Measurements from ENCODE around the gene DDR1.
"Not testable (repeated sequence)": the region's sequence is repeated elsewhere in the genome, so short reads cannot be mapped to it uniquely, and the experiment has no call there.

The DDR1 gene

DNA sequence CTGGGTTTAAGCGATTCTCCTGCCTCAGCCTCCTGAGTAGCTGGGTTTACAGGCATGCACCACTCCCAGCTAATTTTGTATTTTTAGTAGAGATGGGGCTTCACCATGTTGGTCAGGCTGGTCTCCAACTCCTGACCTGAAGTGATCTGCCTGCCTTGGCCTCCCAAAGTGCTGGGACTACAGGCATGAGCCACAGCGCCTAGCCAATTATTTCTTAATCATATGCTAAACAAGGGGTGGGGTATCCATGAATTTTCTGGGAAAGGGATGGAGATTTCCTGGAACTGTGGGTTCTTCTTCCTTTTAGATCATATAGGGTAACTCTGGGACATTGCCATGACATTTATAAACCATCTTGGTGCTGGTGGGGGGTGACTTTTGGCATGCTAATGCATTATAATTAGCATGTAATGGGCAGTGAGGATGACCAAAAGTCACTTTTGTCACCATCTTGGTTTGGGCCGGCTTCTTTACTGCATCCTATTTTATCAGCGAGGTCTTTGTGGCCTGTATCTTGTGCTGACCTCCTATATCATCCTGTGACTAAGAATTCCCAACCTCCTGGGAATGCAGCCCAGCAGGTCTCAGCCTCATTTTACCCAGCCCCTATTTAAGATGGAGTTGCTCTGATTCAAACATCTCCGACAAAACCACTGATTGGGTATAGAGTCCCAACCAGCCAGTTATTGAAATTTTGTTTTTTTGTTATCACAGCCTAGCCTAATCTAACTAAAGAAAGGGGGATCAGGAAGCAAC, 29.9 kb upstream of the DDR1 start:
- no peak for DNase-seq (ENCODE audit: low read depth in 2 of 2)

DNA sequence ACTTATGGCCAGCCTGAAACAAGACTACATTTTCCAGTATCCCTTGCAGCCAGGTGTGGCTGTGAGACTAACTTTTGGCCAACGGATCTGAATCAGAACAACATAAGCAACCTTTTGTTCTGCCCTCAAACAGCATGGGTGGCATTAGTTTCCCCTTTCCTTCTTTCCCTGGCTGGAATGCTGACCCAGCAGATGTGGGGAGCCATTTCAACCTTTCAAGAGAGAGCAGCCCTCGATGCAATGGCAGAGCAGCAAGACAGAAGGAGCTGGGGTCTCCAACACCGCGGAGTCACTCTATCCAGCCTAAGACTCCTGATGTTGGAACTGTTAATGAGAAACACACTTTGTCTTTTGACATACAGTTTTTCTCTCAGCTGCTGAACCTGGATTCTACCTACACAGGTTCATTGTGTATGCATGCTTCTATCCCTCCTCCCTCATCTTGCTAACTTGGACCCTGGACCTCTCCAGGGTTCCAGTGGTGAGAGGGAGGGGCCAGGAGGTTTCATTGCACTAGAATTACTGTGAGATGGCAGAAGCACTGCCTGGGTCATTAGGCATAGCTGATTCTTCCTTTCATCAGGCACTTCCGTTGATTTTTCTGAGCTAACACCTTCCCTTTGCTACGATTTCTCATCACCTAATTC, 28.8 kb upstream of the DDR1 start:
- no peak for DNase-seq (ENCODE audit: low read depth in 2 of 2)

DNA sequence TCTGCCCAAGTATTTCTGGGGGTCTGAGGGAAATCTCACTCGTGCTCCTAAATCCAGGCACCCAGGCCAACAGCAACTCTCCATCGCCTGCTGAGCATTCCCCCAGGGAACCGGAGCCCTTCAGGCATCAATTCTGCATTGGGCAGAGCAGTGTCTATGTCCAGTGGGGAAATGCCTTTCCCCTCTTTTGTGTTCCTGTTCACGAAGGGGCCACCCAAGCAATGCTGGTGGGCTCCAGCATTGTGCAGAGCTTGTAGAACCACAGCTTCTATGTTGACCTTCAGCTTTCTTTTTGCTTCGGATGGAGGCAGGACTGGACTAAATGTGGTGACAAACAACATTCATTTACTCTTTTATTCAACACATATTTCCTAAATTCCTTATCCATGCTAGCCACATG, 27.2 kb upstream of the DDR1 start:
- no peak for DNase-seq (ENCODE audit: low read depth in 2 of 2)

DNA sequence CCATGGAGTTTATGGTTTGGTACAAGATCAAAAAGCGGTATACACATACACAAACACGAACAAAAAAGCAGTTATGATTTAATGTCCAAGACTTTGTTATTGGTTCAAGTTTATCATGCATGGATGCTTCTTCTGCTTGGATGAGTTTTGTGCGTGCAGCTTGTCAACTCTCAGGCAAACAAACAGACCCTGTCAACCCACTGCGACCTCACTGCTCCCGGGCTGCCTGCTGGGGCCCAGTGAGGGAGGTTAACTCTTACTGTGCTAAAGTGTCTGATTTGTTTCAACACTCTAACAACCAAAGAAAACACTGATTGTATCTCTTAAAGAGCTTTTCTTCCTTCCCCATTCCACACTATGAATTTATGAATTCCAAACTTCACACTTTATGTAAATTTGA, 26.8 kb upstream of the DDR1 start:
- no peak for DNase-seq (ENCODE audit: low read depth in 2 of 2)

DNA sequence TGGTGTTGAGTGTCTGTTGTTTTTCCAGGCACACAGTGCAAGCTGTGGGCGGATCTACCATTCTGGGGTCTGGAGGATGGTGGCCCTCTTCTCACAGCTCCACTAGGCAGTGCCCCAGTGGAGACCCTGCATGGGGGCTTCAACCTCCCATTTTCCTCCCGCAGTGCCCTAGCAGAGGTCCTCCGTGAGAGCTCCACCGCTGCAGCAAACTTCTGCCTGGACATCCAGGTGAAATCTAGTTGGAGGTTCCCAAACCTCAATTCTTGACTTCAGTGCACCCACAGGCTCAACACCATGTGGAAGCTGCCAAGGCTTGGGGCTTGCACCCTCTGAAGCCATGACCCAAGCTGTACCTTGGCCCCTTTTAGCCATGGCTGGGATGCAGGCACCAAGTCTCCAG, 24.6 kb upstream of the DDR1 start:
- DNase-seq (ENCODE audit: low read depth in 2 of 2) = not testable (repeated sequence)

DNA sequence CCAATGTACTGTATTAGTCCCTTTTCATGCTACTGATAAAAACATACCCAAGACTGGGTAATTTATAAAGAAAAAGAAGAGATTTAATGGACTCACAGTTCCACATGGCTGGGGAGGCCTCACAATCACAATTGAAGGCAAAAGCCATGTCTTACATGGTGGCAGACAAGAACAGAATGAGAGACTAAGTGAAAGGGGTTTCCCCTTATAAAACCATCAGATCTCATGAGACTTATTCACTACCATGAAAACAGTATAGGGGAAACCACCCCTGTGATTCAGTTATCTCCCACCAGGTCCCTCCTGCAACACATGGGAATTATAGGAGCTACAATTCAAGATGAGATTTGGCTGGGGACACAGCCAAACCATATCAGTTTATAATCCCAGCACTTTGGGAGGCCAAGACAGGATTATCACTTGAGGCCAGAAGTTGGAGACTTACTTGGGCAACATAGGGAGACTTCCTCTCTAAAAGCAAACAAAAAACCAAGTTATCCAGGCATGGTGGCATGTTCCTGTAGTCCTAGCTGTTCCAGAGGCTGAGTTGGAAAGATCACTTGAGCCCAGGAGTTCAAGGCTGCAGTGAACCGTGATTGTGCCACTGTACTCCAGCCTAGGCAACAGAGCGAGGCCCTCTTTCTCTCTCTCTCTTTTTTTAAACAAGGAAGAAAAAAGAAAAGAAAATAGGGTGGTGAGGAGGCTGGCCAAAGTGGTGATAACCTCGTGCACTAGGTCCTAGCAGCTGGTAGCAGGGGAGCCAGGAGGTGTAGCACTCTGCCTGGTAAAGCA, 22.9 kb upstream of the DDR1 start:
- DNase-seq (ENCODE audit: low read depth in 2 of 2) = no peak

DNA sequence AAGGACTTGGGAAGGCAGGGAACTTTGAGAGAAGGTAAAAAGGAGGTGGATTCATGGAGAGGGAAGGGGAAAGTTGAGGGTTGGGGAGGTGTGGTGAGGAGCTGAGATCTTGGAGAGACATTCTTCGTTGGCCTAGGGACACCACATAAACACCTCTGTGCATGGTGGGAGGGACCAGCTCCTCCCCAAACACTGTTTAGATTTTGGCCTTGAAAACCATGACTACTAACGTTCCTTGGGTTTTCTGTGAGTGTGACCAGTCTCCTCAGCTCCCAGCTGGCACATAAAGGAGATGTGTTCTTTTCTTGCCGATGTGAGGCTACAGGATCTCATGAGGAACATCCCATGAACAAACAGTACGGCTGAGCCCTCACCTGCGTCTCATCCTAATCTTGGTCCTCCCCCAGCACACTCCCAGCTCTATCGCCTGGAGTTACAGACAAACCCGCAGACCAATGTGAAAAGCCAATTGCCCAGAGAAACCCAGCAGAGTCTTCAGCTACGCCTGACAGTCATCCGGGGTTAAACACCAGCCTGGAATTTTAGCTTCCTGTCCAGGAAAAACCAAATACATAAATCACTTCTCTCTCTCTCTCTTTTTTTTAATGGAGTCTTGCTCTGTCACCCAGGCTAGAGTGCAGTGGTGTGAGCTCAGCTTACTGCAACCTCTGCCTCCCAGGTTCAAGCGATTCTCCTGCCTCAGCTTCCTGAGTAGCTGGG, 22.0 kb upstream of the DDR1 start:
- no peak for DNase-seq (ENCODE audit: low read depth in 2 of 2)

DNA sequence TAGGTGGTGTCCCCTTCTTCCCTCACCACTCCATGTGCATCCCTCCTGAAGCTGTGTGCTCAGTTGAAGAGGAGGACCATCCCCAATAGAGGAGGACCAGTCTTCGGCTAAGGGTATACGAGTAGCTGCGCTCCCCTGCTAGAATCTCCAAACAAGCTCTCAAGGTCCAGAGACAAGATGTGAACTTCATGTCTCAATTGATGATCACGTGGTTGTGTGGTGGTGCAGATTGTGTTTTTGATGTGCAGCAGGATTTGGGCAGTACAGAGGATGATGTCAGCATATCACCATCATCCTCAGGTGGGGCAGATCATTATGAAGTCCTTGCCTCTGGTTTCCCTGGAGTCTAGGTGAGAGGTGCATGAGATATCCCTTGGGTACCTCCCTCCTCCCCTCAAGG, 20.0 kb upstream of the DDR1 start:
- no peak for DNase-seq (ENCODE audit: low read depth in 2 of 2)

DNA sequence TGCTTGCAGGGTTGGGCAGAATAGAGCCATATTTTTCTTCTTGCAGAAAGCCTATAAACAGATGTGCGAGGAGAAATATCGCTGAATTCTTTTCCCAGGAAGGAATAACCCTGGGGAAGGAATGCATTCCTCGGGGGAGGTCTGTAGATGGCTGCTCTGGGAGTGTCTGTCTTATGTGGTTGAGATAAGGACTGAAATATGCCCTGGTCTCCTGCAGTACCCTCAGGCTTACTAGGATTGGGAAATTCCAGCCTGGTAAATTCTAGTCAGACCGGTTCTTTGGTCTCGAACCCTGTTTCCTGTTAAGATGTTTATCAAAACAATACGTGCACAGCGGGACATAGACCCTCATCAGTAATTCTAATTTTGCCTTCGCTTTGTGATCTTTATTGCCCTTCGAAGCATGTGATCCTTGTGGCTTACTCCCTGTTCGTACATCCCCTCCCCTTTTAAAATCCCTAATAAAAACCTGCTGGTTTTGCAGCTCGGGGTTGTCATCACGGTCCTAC, 15.0 kb upstream of the DDR1 start:
- not testable (repeated sequence) for DNase-seq (ENCODE audit: low read depth in 2 of 2)

DNA sequence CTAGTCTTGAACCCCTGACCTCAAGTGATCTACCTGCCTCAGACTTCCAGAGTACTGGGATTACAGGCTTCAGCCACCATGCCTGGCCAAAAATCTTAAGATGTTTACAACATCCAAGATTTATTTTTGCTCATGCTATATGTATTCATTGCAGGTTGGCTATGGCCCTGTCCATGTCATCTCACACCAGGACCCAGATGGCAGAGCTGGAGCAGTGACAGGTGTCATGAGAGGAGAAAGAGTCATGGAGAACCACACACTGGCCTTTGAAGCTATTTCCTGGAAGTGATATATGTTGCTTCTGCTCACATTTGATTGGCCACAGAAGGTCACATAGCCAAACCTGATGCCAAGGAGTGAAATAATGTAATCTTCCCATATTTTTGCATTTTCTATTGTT, 13.8 kb upstream of the DDR1 start:
- DNase-seq (ENCODE audit: low read depth in 2 of 2) = no peak

DNA sequence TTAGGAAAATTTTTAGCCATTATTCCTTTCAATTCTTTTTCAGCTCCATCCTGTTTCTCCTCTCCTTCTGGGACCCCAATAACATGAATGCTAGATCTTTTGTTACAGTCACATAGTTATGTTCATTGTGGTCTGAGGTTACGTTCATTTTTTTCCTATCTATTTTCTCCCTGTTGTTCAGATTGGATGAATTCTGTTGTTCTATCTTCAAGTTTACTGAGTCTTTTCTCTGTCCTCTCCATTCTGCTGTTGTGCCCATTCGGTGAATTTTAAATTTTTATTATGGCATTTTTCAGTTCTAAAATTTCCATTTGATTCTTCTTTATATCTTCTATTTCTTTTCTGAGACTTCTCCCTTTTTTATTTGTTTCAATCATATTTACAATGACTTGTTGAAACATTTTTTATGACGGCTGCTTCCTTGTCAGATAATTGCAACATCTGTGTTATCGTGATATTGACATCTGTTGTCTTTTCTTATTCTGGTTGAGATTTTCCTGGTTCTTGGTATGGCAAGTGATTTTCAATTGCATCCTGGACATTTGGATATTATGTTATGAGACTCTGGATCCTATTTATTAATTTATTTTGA, 12.6 kb upstream of the DDR1 start:
- no peak for DNase-seq (ENCODE audit: low read depth in 2 of 2)

DNA sequence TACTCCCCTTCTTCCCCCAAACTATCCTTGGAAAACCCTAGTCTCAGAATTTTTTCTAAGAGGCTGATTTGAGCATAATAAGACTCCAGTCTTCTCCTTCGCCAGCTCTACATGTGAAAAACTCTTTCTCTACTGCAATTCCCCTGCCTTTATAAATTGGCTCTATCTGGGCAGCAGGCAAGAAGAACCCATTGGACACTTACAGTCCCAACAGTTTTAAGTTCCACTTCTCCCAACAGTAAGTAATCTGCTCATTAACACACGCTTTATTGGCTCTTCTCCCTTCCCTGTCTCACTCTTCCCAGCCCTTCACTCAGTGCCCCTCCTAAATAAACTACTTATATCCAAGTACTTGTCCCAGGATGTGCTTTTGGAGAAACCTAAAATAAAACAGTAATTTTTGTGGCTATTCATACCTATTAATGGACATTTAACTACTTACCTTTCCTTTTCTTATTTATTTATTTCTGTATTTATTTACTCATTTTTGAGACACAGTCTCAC, 11.1 kb upstream of the DDR1 start:
- no peak for DNase-seq (ENCODE audit: low read depth in 2 of 2)

DNA sequence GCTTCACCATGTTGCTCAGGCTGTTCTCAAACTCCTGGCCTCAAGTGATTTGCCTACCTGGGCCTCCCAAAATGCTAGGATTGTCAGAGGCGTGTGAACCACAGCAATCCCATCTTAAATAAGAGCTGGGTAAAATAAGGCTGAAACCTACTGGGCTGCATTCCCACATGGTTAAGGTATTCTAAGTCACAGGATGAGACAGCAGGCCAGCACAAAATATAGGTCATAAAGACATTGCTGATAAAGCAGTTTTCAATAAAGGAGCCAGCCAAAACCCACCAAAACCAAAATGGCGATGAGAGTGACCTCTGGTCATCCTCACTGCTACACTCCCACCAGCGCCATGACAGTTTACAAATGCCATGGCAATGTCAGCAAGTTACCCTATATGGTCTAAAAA, 10.5 kb upstream of the DDR1 start:
- DNase-seq (ENCODE audit: low read depth in 2 of 2) = not testable (repeated sequence)

DNA sequence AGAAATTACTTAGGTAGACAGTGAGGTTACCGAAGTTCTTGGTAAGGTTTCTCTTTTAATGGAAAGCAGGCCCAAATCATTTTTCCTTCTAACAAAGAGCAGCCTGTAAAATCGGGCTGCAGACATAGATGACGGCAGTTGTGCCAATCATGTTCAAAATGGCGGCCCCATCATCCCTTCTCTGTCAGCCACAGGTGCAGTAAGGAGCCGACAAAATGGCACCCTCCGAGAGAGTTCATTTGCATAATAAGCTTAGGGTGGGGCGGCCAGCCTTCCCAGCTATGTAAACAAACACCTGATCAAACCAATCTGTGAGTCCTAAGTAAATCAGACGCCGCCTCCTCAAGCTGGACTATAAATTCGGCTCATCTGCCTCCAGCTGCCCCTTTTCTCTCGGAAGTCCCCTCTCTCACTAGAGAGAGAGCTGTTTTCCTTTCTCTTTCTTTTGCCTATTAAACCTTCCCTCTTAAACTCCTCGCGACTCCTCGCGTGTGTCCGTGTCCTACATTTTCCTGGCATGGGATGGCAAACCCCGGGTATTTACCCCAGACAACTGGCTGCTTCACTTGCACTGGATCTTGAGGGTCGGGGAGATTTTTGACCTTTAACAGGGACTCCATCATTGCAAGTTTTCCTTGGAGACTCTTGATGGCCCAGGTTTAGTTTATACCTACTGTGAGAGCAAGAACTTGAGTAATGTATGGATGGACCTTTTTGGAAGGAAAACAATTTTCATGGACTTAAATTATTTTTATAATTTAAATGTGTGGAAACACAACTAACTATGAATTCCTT, 8.9 kb upstream of the DDR1 start:
- DNase-seq (ENCODE audit: low read depth in 2 of 2) = no peak

DNA sequence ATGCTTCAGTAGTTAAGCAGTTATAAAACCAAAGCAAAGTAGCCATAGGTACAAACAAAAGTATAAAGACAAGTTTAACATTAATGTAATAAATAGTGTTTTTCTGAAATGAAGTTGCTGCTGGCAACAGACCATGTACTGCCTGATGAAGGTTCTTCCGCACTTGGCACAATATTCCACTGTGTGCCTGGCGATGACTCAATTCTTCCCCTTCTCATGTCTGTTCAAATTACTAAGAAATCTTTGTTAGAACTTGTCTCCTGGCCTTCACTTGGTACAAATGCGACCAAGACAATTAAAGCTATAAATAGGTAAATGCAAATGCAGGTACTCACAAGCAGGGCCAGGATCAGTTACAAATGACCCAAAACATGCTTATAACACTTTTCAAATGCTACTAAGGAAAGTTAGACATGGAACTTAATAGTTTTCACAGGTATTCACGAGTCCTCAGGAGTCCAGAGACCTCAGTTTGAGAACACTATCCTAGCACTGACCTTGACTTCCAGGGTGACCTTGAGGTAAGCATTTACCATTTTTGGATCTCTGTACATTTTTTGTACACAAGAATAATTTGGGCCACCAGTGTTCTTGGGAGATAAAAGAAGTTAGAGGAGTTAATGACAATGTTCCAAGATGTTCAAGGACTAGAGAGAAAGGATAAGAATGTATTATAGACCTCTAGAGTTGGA, 8.1 kb upstream of the DDR1 start:
- no peak for DNase-seq (ENCODE audit: low read depth in 2 of 2)

DNA sequence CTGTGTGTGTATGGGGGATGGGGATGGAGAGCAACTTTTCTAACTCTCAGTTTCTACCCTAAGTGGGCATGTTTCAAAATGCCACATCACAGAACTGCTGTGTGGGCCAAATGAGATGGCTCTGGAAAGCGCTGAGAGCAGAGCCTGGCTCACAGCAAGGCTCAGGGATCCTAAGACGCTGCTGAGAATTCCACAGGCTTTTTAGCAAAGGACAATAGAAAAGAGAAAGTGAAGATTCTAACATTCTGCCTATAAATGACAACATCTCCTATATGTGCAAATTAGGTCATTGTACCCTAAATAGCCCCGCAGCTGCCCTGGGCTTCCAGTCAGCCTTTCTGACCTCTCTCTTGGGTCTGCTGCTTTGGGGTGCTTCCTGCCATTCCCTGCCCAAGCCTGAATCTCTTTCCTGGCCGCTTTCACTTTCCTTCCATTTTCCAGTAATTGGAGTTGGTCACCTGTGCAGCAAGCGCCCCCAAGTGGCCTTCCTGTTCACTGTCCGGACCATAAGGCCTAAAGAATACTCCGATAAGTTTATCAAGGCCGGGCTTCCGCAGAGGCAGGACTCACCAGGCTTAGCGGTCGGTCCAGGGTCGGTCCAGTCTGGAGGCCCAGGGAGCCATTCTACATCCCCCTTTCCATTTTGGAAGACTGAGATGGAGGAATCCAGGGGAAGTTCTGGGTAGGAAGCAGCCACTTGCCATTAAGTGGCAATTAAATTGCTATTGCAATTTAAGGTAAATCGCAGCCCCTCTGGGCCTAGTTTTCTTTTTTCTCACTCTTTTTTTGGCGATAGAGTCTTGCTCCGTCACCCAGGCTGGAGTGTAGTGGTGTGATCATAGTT, 6.7 kb upstream of the DDR1 start:
- DNase-seq (ENCODE audit: low read depth in 2 of 2) = peak; percentile 54 to 57

DNA sequence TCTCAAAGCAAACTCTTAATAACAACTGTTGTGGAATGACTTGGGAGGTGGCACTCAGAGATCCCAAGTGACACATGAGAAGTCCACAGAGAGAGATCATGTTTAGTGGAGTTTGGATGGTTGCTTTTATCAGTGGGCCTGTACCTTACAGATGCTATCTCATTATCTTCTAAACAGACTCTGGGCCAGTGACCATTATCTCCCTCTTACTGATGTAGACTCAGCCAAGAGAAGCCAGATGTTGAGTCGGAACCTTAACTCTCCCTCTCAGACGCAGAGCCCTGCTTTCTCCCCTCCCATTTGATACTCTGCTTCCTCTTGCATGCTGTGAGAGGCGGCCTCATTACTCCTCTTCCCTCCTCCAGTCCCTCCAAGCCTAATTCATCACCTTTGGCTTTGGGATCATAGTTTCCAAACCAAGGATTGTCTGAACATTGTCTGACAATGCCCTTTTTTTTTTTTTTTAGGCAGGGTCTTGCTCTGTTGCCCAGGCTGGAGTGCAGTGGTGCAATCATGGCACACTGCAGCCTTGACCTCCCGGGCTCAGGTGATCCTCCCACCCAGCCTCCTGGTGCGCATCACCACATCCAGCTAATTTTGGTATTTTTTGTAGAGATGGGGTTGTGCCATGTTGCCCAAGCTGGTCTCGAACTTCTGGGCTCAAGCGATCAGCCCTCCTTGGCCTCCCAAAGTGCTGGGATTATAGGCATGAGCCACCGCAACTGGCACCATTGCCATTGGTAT, 4.5 kb upstream of the DDR1 start:
- DNase-seq (ENCODE audit: low read depth in 2 of 2) = no peak

DNA sequence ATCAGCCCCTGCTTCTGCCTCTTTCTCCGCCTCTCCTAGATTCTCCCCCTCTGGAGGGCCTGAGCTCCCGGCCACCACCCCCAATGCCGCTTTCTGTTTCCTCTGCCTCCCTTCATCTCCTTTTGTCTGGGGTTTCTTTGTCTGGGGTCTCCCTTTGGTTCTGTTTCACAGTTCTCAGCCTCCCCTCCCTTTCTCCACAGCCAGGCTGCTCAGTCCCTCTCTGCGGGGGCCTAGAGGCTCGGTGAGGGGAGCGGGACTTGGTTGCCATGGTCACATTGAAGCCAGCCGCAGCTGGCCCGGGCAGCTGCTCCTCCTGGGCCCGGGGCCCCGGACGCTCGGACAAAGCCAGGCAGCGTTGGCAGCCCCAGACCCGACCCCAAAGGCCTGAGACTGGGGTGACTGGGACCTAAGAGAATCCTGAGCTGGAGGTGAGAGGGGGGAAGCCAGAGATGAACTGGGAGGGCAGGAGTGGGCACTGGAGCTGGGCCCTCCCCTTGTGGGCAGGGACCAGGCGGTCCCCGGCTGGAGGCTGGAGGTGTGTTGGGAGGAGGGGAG, 3.5 kb upstream of the DDR1 start:
- no peak for DNase-seq (ENCODE audit: low read depth in 2 of 2)

Measured in stimulated activated CD8-positive, alpha-beta memory T cell treated with anti-CD3 and anti-CD28 coated beads, Interleukin-15, amount 100 ng/mL, for 48 hours (primary cell).